22Rv1 (cell line): ENCODE results near the gene OPN1LW.

Source experiments
- H3K27ac ChIP-seq: fragments of 450-650 bp; 2 replicates; pipeline ENCODE4 v1.5.1; 2017
- ZFX ChIP-seq: fragments of 450-650 bp; IDR thresholded peaks from 2 replicates; pipeline ENCODE4 v1.6.1; 2017; ENCODE audit warnings: antibody characterized with exemption, borderline replicate concordance
- TF ChIP-seq, protein P1 (sequence below): fragments of 450-650 bp; IDR thresholded peaks from 2 replicates; pipeline ENCODE4 v1.5.1; 2017; ENCODE audit warnings: mild to moderate bottlenecking

Gene OPN1LW

GRCh38 chrX:154114652-154115051 lies 29.4 kb upstream of the OPN1LW start:
- TF ChIP-seq, protein P1, sequence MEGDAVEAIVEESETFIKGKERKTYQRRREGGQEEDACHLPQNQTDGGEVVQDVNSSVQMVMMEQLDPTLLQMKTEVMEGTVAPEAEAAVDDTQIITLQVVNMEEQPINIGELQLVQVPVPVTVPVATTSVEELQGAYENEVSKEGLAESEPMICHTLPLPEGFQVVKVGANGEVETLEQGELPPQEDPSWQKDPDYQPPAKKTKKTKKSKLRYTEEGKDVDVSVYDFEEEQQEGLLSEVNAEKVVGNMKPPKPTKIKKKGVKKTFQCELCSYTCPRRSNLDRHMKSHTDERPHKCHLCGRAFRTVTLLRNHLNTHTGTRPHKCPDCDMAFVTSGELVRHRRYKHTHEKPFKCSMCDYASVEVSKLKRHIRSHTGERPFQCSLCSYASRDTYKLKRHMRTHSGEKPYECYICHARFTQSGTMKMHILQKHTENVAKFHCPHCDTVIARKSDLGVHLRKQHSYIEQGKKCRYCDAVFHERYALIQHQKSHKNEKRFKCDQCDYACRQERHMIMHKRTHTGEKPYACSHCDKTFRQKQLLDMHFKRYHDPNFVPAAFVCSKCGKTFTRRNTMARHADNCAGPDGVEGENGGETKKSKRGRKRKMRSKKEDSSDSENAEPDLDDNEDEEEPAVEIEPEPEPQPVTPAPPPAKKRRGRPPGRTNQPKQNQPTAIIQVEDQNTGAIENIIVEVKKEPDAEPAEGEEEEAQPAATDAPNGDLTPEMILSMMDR: no peak
- TF ChIP-seq ZFX: no peak
- no peak overlapping the region for H3K27ac ChIP-seq

DNA sequence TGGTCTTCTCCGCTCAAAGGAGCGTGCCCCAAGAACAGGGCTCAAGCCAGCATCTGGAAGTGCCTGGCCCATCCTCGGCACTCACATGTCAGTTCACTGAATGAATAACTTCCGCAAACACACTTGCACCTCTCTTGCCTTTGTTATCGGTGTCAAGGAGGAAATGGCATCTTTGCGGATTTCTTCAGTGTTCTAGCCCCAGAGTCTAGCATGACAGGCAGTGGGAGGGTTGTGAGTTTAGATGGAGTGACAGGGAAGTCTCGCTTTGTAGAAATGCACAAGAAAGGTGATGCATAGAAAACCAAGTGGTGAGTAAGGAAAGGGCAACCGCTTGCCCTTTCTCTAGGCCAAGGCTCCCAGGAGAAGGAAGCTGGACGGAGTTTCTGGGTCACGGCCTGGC lies 29.0 kb upstream of the OPN1LW start:
- TF ChIP-seq, protein P1: no peak

DNA sequence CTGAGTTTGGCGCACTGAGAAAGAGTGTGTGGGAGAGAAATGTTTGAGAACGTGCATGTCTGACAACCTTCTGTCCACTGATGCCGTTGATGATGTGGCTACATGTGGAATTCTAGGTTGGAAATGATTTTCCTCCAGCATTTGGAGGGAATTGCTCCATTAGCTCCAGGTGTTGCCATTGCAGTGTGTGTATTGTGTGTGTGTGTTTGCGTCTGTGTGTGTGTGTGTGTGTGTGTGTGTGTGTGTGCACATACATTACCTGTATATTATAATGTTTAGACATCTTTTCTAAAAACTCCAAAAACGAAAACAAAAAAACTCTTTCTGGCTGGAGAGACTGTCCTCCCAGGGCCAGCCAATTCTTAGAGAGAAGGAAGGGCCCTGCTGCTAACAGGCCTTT lies 28.3 kb upstream of the OPN1LW start:
- no peak for TF ChIP-seq ZFX
- TF ChIP-seq, protein P1: no peak
- no peak overlapping the region for H3K27ac ChIP-seq

More for the DNA sequence above, 29.0 kb upstream of the OPN1LW start:
- no peak overlapping the region for H3K27ac ChIP-seq

DNA sequence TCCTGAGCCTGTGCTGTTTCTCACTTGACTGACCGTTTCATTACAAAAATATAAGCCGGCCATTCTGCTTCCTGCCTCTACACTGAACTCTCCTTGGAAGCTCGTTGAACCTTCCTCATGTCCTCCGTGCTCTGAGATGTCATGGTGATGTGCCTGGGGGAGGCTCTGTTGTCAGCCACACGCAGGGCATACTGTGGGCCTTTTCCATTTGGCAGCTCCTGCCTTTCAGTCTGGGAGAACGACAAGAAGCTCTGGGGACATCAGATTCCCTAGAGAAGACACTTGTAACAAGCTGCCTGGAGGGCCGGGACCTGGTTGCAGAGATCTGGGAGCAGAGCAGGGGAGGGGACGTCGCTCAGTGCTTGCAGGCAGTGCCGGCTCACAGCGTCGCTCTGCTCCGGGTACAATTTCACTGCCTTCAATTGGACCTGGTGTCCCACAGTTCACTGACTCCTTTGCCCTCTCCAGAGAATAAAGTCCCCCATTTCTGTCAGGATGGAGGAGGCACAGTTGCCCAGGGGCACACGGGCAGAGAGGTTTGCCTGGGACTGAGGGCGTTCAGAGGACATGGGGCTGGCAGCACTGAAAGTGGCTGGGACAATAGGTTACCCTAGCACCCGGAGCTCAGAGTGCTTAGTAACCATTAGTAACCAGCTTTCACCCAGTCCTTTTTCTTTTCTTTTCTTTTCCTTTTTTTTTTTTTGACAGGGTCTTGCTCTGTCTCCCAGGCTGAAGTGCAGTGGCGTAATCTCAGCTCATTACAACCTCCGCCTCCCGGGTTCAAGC lies 27.4 kb upstream of the OPN1LW start:
- TF ChIP-seq, protein P1: no peak
- no peak for TF ChIP-seq ZFX
- H3K27ac ChIP-seq: no peak overlapping the region

DNA sequence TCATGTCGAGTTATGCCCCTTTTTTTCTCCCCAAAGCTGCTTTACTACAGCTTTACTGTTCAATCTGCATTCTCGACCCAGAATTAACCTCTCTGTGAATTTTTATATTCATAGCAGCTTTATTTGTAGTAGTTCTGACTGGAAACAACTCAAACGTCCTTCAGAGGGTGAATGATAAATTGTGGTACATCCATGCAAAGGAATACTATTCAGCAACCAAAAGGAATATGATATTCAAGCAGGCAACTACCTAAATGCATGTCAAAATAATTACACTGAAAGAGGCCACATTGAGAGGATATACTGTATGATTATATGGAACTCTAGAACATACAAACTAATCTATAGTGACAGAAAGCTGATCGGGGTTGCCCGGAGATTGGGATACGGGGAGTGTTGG lies 26.5 kb upstream of the OPN1LW start:
- H3K27ac ChIP-seq: no peak overlapping the region
- no peak for TF ChIP-seq ZFX
- TF ChIP-seq, protein P1: no peak

DNA sequence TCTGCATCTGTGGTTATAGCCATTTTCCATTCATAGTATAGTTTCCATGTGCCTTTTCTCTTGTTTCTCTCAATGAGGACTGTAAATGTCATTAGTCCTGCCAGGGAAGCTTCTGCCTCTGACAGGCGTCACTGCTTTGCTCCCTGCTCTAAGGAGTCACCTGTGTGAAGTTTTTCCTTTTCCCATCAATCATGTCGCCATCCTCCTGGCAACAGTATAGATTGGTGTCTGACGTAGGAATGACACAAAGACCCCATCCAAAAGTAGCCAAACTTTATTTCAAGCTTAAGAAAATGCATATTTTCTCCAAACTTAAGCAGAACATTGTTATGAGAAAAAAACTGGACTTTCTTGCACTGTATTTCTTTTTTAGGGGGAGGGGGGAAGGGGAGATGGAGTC lies 23.5 kb upstream of the OPN1LW start:
- TF ChIP-seq, protein P1: no peak
- TF ChIP-seq ZFX: no peak
- H3K27ac ChIP-seq: no peak overlapping the region

GRCh38 chrX:154121207-154121606 lies 22.8 kb upstream of the OPN1LW start:
- no peak for TF ChIP-seq ZFX
- TF ChIP-seq, protein P1: no peak

More at GRCh38 chrX:154121207-154121606, 22.8 kb upstream of the OPN1LW start:
- no peak overlapping the region for H3K27ac ChIP-seq
